ENCODE results near the gene ZNF226.

The ZNF226 gene

GRCh38 chr19:44141191-44142058, 23.5 kb upstream of the ZNF226 start, which contains the start of gene ZNF234:
Gene ZNF234, plus strand, starts transcription at chr19:44141554. Its CDS starts 3,079 bp downstream, at chr19:44144633.
- Histone ChIP-seq H3K27ac (ENCODE audit: low read depth, low read length) (no peak within 1 kb of the TSS), H3K4me3 (ENCODE audit: insufficient read depth, low read length, poor library complexity, severe bottlenecking) (peak within 1 kb of the TSS; percentile 51)
- TF ChIP-seq CTCF (IDR thresholded peaks at IDR 0.05; ENCODE audit: insufficient read depth, low read length, poor library complexity, severe bottlenecking) (no peak), EZH2phosphoT487 (conservative IDR thresholded peaks at IDR 0.05; ENCODE audit: low read length) (no peak)

GRCh38 chr19:44142059-44142433, 22.9 kb upstream of the ZNF226 start:
- Histone ChIP-seq H3K9ac (ENCODE audit: low read length) (peak overlapping the region; percentile 50), H3K4me3 (ENCODE audit: insufficient read depth, low read length, poor library complexity, severe bottlenecking) (peak overlapping the region; percentile 51), H4K20me1 (ENCODE audit: low read depth, low read length) (no peaks in the 10 kb centered on the region), H3K4me2 (ENCODE audit: low read depth, low read length, poor library complexity, severe bottlenecking) (peak overlapping the region; percentile 44), H3K9me3 (ENCODE audit: insufficient read depth, low read length) (no peaks in the 10 kb centered on the region), H3K36me3 (ENCODE audit: low read length) (no peaks in the 10 kb centered on the region), H3K27ac (ENCODE audit: low read depth, low read length) (no peak overlapping the region), H3K27me3 (ENCODE audit: low read length) (no peaks in the 10 kb centered on the region), H2AFZ (ENCODE audit: low read depth, low read length, severe bottlenecking) (peak overlapping the region; percentile 88), H3K79me2 (ENCODE audit: insufficient read depth, low read length) (no peaks in the 10 kb centered on the region), H3K9me2 (replicated peaks; ENCODE audit: insufficient read depth, low read length) (no peaks in the 10 kb centered on the region), H3F3A (ENCODE audit: insufficient read depth) (no peaks in the 10 kb centered on the region)
- TF ChIP-seq CTCF (IDR thresholded peaks at IDR 0.05; ENCODE audit: insufficient read depth, low read length, poor library complexity, severe bottlenecking) (no peak), EZH2phosphoT487 (conservative IDR thresholded peaks at IDR 0.05; ENCODE audit: low read length) (no peak)

More at GRCh38 chr19:44141191-44142058, 23.5 kb upstream of the ZNF226 start, which contains the start of gene ZNF234:
- no peaks in the 10 kb centered on the region for H3K79me2 ChIP-seq (ENCODE audit: insufficient read depth, low read length)
- no peaks in the 10 kb centered on the region for H3K27me3 ChIP-seq (ENCODE audit: low read length)
- H4K20me1 ChIP-seq (ENCODE audit: low read depth, low read length), result no peaks in the 10 kb centered on the region
- H3K9ac ChIP-seq (ENCODE audit: low read length), result peak within 1 kb of the TSS; percentile 50
- H3F3A ChIP-seq (ENCODE audit: insufficient read depth), result no peaks in the 10 kb centered on the region
- H2AFZ ChIP-seq (ENCODE audit: low read depth, low read length, severe bottlenecking), result peak within 1 kb of the TSS; percentile 88
- H3K4me2 ChIP-seq (ENCODE audit: low read depth, low read length, poor library complexity, severe bottlenecking), result peak within 1 kb of the TSS; percentile 44
- H3K9me3 ChIP-seq (ENCODE audit: insufficient read depth, low read length), result no peaks in the 10 kb centered on the region
- H3K36me3 ChIP-seq (ENCODE audit: low read length), result no peaks in the 10 kb centered on the region
- H3K9me2 ChIP-seq (replicated peaks; ENCODE audit: insufficient read depth, low read length), result no peaks in the 10 kb centered on the region

GRCh38 chr19:44149776-44150175, 15.1 kb upstream of the ZNF226 start:
- no peaks in the 10 kb centered on the region for H3K36me3 ChIP-seq (ENCODE audit: low read length)
- H3K4me2 ChIP-seq (ENCODE audit: low read depth, low read length, poor library complexity, severe bottlenecking), result no peak overlapping the region
- H2AFZ ChIP-seq (ENCODE audit: low read depth, low read length, severe bottlenecking), result no peak overlapping the region
- H3K27ac ChIP-seq (ENCODE audit: low read depth, low read length), result no peak overlapping the region
- no peak for TF ChIP-seq CTCF (IDR thresholded peaks at IDR 0.05; ENCODE audit: insufficient read depth, low read length, poor library complexity, severe bottlenecking)
- no peak for TF ChIP-seq EZH2phosphoT487 (conservative IDR thresholded peaks at IDR 0.05; ENCODE audit: low read length)
- no peak overlapping the region for H3K4me3 ChIP-seq (ENCODE audit: insufficient read depth, low read length, poor library complexity, severe bottlenecking)
- H4K20me1 ChIP-seq (ENCODE audit: low read depth, low read length), result no peaks in the 10 kb centered on the region
- H3K27me3 ChIP-seq (ENCODE audit: low read length), result no peaks in the 10 kb centered on the region
- H3F3A ChIP-seq (ENCODE audit: insufficient read depth), result no peaks in the 10 kb centered on the region
- H3K9ac ChIP-seq (ENCODE audit: low read length), result no peak overlapping the region
- H3K9me3 ChIP-seq (ENCODE audit: insufficient read depth, low read length), result peaks cover 7% of the 10 kb centered on the region; the same call in 1 of the 2 replicates
- no peaks in the 10 kb centered on the region for H3K9me2 ChIP-seq (replicated peaks; ENCODE audit: insufficient read depth, low read length)
- H3K79me2 ChIP-seq (ENCODE audit: insufficient read depth, low read length), result no peaks in the 10 kb centered on the region

Measured in SU-DHL-6 (cell line).